Retina (tissue), 1 donor: Measurements from ENCODE around the gene TTC39A.

ENCODE experiments used
- DNase-seq: peaks from one replicate; pipeline ENCODE4 v3.0.0-alpha.2; 2016

TTC39A gene

GRCh38 chr1:51313961-51314777 is 16.2 kb downstream of the TTC39A start:
- DNase-seq = no peak

GRCh38 chr1:51313268-51313852 is 17.0 kb downstream of the TTC39A start:
- no peak for DNase-seq

GRCh38 chr1:51312718-51313117 is 17.6 kb downstream of the TTC39A start:
- DNase-seq = no peak

GRCh38 chr1:51311826-51312225 is 18.5 kb downstream of the TTC39A start:
- DNase-seq = no peak

- no peak for DNase-seq
Measured at GRCh38 chr1:51310871-51311613, 19.3 kb downstream of the TTC39A start.

- DNase-seq = no peak
Measured at GRCh38 chr1:51309291-51309690, 21.1 kb downstream of the TTC39A start.

- DNase-seq = no peak
Measured at GRCh38 chr1:51308636-51309035, 21.7 kb downstream of the TTC39A start.

GRCh38 chr1:51306950-51307349 is 23.4 kb downstream of the TTC39A start:
- no peak for DNase-seq

GRCh38 chr1:51305371-51305823 is 25.0 kb downstream of the TTC39A start:
- no peak for DNase-seq

- no peak for DNase-seq
Measured at GRCh38 chr1:51304360-51304759, 26.0 kb downstream of the TTC39A start.

- DNase-seq = no peak
Measured at GRCh38 chr1:51303751-51304251, 26.6 kb downstream of the TTC39A start.

GRCh38 chr1:51303315-51303714 is 27.0 kb downstream of the TTC39A start:
- no peak for DNase-seq

GRCh38 chr1:51302746-51303145 is 27.6 kb downstream of the TTC39A start:
- no peak for DNase-seq

- no peak for DNase-seq
Measured at GRCh38 chr1:51302270-51302669, 28.1 kb downstream of the TTC39A start.

GRCh38 chr1:51301844-51302162 is 28.6 kb downstream of the TTC39A start:
- no peak for DNase-seq

- DNase-seq = no peak
Measured at GRCh38 chr1:51301152-51301843, 29.1 kb downstream of the TTC39A start.

- no peak for DNase-seq
Measured at GRCh38 chr1:51299981-51300670, 30.2 kb downstream of the TTC39A start.

- DNase-seq = no peak
Measured at GRCh38 chr1:51299185-51299885, 31.0 kb downstream of the TTC39A start.

GRCh38 chr1:51298322-51298705 is 32.0 kb downstream of the TTC39A start:
- DNase-seq = no peak

GRCh38 chr1:51297401-51298321 is 32.7 kb downstream of the TTC39A start:
- DNase-seq = no peak
